ENCODE results near the gene PITX1.

The PITX1 gene

GRCh38 chr5:135032999-135033861 lies 798 bp downstream of the PITX1 start:
- intact Hi-C loops (cut with micrococcal nuclease): loop anchor here (2.0 to 5.0 kb wide), 2 partner anchors 84 to 158 kb away; no protein-coding TSS in a partner anchor

GRCh38 chr5:135032695-135032998 lies 1.4 kb downstream of the PITX1 start:
- peaks cover 89% of the 10 kb centered on the region for H3K27me3 Mint-ChIP-seq
- no peaks in the 10 kb centered on the region for H3K36me3 Mint-ChIP-seq (ENCODE audit: low read depth)
- H3K9me3 Mint-ChIP-seq: no peaks in the 10 kb centered on the region
- H3K4me3 Mint-ChIP-seq: no peak overlapping the region
- intact Hi-C loops (cut with micrococcal nuclease): loop anchor here (2.0 to 5.0 kb wide), 2 partner anchors 85 to 158 kb away; no protein-coding TSS in a partner anchor
- no peak overlapping the region for H3K27ac Mint-ChIP-seq
- peaks cover 50% of the 10 kb centered on the region for H3K4me1 Mint-ChIP-seq (ENCODE audit: low read depth)

More at GRCh38 chr5:135032999-135033861, 798 bp downstream of the PITX1 start:
- Mint-ChIP-seq H3K36me3 (ENCODE audit: low read depth) (no peaks in the 10 kb centered on the region), H3K4me3 (peak overlapping the region; percentile 72), H3K4me1 (ENCODE audit: low read depth) (peaks cover 49% of the 10 kb centered on the region), H3K9me3 (no peaks in the 10 kb centered on the region), H3K27ac (no peak overlapping the region), H3K27me3 (peaks cover 89% of the 10 kb centered on the region)

- Mint-ChIP-seq H3K9me3 (no peaks in the 10 kb centered on the region), H3K4me3 (no peak overlapping the region), H3K4me1 (ENCODE audit: low read depth) (peaks cover 55% of the 10 kb centered on the region), H3K27ac (no peak overlapping the region), H3K36me3 (ENCODE audit: low read depth) (no peaks in the 10 kb centered on the region), H3K27me3 (peaks cover 89% of the 10 kb centered on the region)
- intact Hi-C loops (cut with micrococcal nuclease): loop anchor here (2.0 to 5.0 kb wide), 2 partner anchors 85 to 159 kb away; no protein-coding TSS in a partner anchor
Measured at GRCh38 chr5:135031813-135032694, 2.0 kb downstream of the PITX1 start.

- H3K4me3 Mint-ChIP-seq: peak overlapping the region; percentile 61
- peaks cover 89% of the 10 kb centered on the region for H3K27me3 Mint-ChIP-seq
- H3K9me3 Mint-ChIP-seq: no peaks in the 10 kb centered on the region
- H3K27ac Mint-ChIP-seq: peak overlapping the region; percentile 8
- intact Hi-C loops (cut with micrococcal nuclease): loop anchor here (5.0 kb wide), 1 partner anchor 86 kb away; no protein-coding TSS in a partner anchor
- peaks cover 55% of the 10 kb centered on the region for H3K4me1 Mint-ChIP-seq (ENCODE audit: low read depth)
- H3K36me3 Mint-ChIP-seq (ENCODE audit: low read depth): no peaks in the 10 kb centered on the region
Measured at GRCh38 chr5:135030956-135031812, 2.8 kb downstream of the PITX1 start.

DNA sequence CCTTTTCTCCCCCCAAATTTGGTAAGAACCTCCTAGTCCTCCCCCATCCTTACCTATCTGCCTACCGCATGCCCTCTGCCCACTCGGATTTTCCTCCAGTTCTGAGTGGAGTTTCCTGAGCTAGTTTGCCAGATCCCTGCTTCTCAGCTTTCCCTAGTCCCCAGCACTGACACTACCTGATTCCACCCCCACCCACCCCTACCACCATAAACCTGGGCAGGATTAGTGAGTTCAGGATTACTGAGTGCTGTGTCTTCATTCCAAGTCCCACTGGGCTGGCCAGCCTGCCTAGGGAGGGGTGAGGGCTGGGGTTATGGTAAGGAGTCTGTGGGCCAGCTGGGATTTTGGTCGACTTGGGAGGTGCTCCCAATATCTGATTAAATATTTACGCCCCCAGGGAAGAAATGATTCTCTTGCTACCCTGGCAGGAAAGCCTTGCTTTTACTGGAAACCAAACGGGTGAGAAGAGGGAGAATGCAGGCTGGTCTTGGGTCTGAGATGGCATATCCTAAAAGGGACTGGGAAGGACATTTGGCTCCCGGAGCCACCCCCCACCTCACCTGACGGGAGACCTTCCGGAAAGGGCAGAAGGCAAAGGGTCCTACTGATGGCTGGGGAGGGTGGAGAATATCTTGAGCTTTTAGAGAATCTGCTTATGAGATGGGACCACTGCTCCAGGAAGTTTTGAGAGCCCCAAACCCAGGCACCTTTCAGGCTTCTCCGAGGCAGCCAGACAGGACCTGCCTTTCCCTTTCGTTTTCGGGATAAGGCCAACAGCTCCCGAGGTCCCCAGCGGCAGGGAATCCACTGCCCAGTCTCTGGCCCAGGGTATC lies 3.7 kb downstream of the PITX1 start:
- H3K4me3 Mint-ChIP-seq: peak overlapping the region; percentile 61
- peaks cover 55% of the 10 kb centered on the region for H3K4me1 Mint-ChIP-seq (ENCODE audit: low read depth)
- no peaks in the 10 kb centered on the region for H3K9me3 Mint-ChIP-seq
- H3K36me3 Mint-ChIP-seq (ENCODE audit: low read depth): no peaks in the 10 kb centered on the region
- H3K27ac Mint-ChIP-seq: peak overlapping the region; percentile 8
- intact Hi-C loops (cut with micrococcal nuclease): loop anchor here (5.0 kb wide), 1 partner anchor 87 kb away; no protein-coding TSS in a partner anchor
- peaks cover 88% of the 10 kb centered on the region for H3K27me3 Mint-ChIP-seq

DNA sequence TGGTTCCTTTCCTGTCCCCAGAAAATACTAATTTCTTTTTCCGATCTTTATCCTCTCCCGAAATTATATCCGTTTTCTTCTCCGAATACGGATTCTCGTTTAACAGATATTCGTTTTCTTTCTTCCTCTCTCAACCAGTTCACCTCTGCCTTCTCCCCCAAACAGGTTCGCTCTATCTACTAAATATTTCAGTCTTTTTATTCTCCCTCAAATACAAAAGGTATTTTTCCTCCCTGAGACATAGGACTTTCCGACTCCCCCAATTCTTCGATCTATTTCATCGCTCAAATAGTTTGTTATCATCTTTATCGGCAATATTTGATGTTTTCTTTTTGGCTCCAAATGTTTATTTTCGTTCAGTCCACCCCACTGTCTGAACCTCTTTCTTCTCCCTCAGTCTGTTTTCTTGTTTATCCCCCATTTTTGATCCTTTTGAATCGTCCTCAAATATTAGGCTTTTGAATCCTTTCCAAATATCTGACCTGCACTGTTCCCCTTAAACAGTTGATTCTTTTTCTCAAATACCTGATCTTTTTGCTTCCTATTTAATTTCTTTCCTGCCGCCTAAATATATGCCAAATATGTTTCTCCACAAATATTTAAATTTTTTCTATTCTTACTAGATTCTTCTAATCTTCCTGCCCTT lies 4.4 kb downstream of the PITX1 start:
- no peak overlapping the region for H3K27ac Mint-ChIP-seq
- peaks cover 88% of the 10 kb centered on the region for H3K27me3 Mint-ChIP-seq
- H3K4me1 Mint-ChIP-seq (ENCODE audit: low read depth): peaks cover 50% of the 10 kb centered on the region
- intact Hi-C loops (cut with micrococcal nuclease): loop anchor here (5.0 kb wide), 1 partner anchor 88 kb away; no protein-coding TSS in a partner anchor
- no peaks in the 10 kb centered on the region for H3K9me3 Mint-ChIP-seq
- no peaks in the 10 kb centered on the region for H3K36me3 Mint-ChIP-seq (ENCODE audit: low read depth)
- H3K4me3 Mint-ChIP-seq: no peak overlapping the region

DNA sequence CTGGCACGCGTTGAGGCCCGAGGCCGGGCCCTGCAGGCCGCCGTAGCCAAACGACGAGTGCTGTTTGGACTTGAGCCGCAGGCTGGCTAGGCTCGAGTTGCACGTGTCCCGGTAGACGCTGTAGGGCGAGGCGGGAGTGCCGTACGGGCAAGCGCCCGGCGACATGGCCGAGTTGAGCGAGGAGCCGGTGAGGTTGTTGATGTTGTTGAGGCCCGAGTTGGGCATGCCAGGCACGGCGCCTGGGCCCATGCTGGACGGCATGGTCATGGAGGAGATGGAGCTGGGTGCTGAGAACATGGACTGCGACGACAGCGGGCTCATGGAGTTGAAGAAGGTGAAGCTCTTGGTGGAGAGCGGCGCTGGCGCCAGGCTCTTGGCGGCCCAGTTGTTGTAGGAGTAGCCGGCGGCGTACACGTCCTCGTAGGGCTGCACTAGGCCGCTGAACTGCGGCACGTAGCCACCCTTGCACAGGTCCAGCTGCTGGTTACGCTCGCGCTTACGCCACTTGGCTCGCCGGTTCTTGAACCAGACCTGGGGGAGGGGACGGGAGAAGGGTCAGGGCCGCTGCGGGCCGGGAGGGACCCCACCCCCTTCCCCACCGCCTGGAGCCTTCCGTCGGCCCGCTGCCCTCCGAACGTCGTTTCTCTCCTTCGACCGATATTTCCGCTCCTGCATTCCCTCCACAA lies 5.1 kb downstream of the PITX1 start:
- Mint-ChIP-seq H3K4me1 (ENCODE audit: low read depth) (peaks cover 45% of the 10 kb centered on the region), H3K36me3 (ENCODE audit: low read depth) (no peaks in the 10 kb centered on the region), H3K4me3 (no peak overlapping the region), H3K27me3 (peaks cover 90% of the 10 kb centered on the region), H3K9me3 (no peaks in the 10 kb centered on the region), H3K27ac (no peak overlapping the region)
- intact Hi-C loops (cut with micrococcal nuclease): no loop called here

GRCh38 chr5:135027697-135028615 lies 6.1 kb downstream of the PITX1 start:
- Mint-ChIP-seq H3K9me3 (no peaks in the 10 kb centered on the region), H3K36me3 (ENCODE audit: low read depth) (no peaks in the 10 kb centered on the region), H3K4me1 (ENCODE audit: low read depth) (peaks cover 39% of the 10 kb centered on the region), H3K27me3 (peaks cover 89% of the 10 kb centered on the region), H3K4me3 (no peak overlapping the region), H3K27ac (no peak overlapping the region)
- intact Hi-C loops (cut with micrococcal nuclease): no loop called here

GRCh38 chr5:135027266-135027696 lies 6.7 kb downstream of the PITX1 start:
- intact Hi-C loops (cut with micrococcal nuclease): no loop called here
- H3K27me3 Mint-ChIP-seq: peaks cover 92% of the 10 kb centered on the region
- no peak overlapping the region for H3K4me3 Mint-ChIP-seq
- no peaks in the 10 kb centered on the region for H3K9me3 Mint-ChIP-seq
- H3K4me1 Mint-ChIP-seq (ENCODE audit: low read depth): peaks cover 38% of the 10 kb centered on the region
- no peaks in the 10 kb centered on the region for H3K36me3 Mint-ChIP-seq (ENCODE audit: low read depth)
- no peak overlapping the region for H3K27ac Mint-ChIP-seq

DNA sequence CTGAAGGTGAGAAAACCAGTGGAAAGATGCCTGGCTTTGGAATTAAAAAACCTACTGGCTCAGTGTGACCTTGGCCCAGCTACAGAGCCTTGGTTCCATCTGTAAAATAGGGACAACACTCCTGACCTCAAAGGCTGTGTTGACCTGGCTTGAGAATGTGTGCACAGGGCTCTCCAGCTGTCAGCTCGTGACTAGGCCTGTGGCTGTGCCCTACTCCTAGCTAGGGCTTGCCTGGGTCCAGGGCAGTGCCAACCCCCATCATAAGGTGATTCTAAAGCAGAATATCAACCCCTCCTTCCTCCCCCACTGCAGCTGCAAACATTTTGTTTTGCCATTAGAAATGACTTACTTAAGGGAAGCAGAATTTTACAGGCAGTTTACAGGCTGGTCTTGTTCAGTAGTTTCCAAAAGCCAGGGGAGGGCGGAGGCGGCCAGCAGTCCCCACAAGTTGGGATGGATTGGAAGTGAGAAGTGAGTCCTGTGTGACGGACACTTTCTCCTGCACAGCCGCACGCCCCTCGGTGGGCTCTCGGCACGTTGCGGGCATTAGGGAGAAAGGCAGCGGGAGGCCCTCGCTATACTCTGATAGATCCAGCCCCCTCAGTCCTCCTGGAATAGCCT lies 7.3 kb downstream of the PITX1 start:
- intact Hi-C loops (cut with micrococcal nuclease): no loop called here
- H3K27me3 Mint-ChIP-seq: peaks cover 91% of the 10 kb centered on the region
- no peaks in the 10 kb centered on the region for H3K36me3 Mint-ChIP-seq (ENCODE audit: low read depth)
- no peaks in the 10 kb centered on the region for H3K9me3 Mint-ChIP-seq
- no peak overlapping the region for H3K4me3 Mint-ChIP-seq
- no peak overlapping the region for H3K27ac Mint-ChIP-seq
- peaks cover 35% of the 10 kb centered on the region for H3K4me1 Mint-ChIP-seq (ENCODE audit: low read depth)
